Esophagus squamous epithelium (tissue), 5 donors: ENCODE measurements around the gene WDR74. TPM values are rescaled to one million over a fixed set of nuclear protein-coding genes. Genes with fewer than 3 reads are reported as not detected.
"Not testable (repeated sequence)": the region's sequence is repeated elsewhere in the genome, so short reads cannot be mapped to it uniquely, and the experiment has no call there.

Source experiments
- DNase-seq: peaks from one replicate; lab custom pipeline; 2025; lab: John Stamatoyannopoulos, UW
- H3K27ac ChIP-seq, 4 donors: fragments of 200-600 bp; sonication (generic); one replicate each; pipeline ENCODE4 v1.5.1; 2016 to 2019; ENCODE audit warnings: mild to moderate bottlenecking in 1 of 4
- H3K27me3 ChIP-seq, 4 donors: fragments of 200-600 bp; sonication (generic); 1 replicate in 3 of 4; 2 replicates in 1 of 4; pipeline versions ENCODE4 v1.5.1 to v1.6.0; 2017 to 2021; ENCODE audit warnings: antibody characterized with exemption in 1 of 4
- H3K36me3 ChIP-seq, 3 donors: fragments of 200-600 bp; sonication (generic); one replicate each; pipeline ENCODE4 v1.5.1; 2016 to 2019
- H3K4me1 ChIP-seq, 3 donors: fragments of 200-600 bp; sonication (generic); one replicate each; pipeline ENCODE4 v1.5.1; 2017 to 2019
- H3K4me3 ChIP-seq, 4 donors: fragments of 200-600 bp; sonication (generic); 1 replicate in 3 of 4; 2 replicates in 1 of 4; pipeline ENCODE4 v1.5.1; 2016 to 2019; ENCODE audit warnings: mild to moderate bottlenecking in 2 of 4, moderate library complexity in 1 of 4
- H3K9me3 ChIP-seq, 3 donors: fragments of 200-600 bp; sonication (generic); one replicate each; pipeline ENCODE4 v1.5.1; 2016 to 2019
- POLR2A ChIP-seq, 4 donors: fragments of 450-650 bp; IDR thresholded peaks; one replicate each; pipeline ENCODE4 v1.6.1; 2017; ENCODE audit warnings: antibody characterized with exemption in 4 of 4, mild to moderate bottlenecking in 4 of 4, moderate library complexity in 3 of 4
- WGBS, 2 donors: methylation state at CpG; one replicate each; pipeline ENCODE4 v1.1.5; 2018; 5-methylcytosine and 5-hydroxymethylcytosine counted together
- intact Hi-C: fragments of 100-400 bp; cut with DNase I; formaldehyde crosslinking; loops from one replicate; pipeline ENCODE4 v1.15.0; 2022
- total RNA-seq, 4 donors: library from RNA; depleted of rRNA; stranded (reverse); fragments of >200 nt; gene quantifications; one replicate each; pipeline ENCODE4 v1.1.0, GENCODE V29; 2016
- TF ChIP-seq, protein P1 (sequence below), 6 experiments: fragments of 450-650 bp in 4 of 6; fragments of 200-600 bp in 2 of 6; sonication (generic) in 2 of 6; IDR thresholded peaks; one replicate each; pipeline ENCODE4 v1.5.1; 2016 to 2019; ENCODE audit warnings: antibody characterized with exemption in 6 of 6, mild to moderate bottlenecking in 4 of 6, moderate library complexity in 4 of 6
- donor health status: DM: yes; HTN: yes; CAD: no.

The WDR74 gene
- total RNA-seq, 4 donors from 2014 or later = 31.7 to 74.0 (median 44.3) TPM

DNA sequence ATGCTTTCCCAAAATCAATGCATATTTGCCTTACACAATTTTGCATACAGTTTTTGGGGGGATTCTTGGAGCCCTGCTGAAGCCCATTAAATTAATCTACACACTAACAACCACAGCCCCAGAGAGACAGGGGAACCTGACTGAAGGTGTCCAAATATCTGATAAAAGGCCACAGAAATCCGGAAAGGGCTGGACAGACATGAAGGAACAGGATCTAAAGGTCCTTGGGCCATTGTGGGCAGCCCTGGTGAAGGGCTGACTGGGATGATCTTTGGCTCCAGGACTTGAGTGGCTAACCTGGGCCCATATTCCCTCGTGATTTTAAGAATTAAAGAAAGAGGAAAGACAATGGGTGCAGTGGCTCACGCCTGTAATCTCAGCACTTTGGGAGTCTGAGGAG is 6.8 kb upstream of the WDR74 start:
- TF ChIP-seq POLR2A (IDR thresholded peaks at IDR 0.05) = no peak
- Histone ChIP-seq H3K27me3 (no peaks in the 10 kb centered on the region), H3K27ac (no peak overlapping the region), H3K4me1 (peaks cover 8 to 22% (median 9%) of the 10 kb centered on the region in 3 donors), H3K4me3 (no peak overlapping the region), H3K9me3 (no peaks in the 10 kb centered on the region), H3K36me3 (peaks cover 0 to 2% (median 0%) of the 10 kb centered on the region in 3 donors)
- WGBS, 2 donors = 86 to 89% methylated on average over 3 of the region's 3 CpGs
- no peak for DNase-seq
- intact Hi-C loops = no loop called here

DNA sequence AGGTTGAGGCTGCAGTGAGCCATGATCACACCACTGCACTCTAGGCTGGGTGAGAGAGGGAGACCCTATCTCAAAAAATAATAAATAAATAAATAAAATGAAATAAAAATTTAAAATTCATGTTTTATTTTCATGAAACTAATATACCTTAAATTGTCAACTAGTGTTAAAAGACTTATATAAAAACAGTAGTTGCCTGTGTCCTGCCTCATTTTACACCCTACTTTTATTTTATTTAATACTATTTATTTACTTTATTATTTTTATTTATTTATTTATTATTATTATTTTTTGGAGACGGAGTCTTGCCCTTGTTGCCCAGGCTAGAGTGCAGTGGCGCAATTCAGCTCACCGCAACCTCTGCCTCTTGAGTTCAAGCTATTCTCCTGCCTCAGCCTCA is 4.8 kb upstream of the WDR74 start:
- Histone ChIP-seq H3K27me3 (no peaks in the 10 kb centered on the region), H3K4me3 (no peak overlapping the region), H3K9me3 (no peaks in the 10 kb centered on the region), H3K36me3 (no peaks in the 10 kb centered on the region), H3K4me1 (peaks cover 8 to 29% (median 9%) of the 10 kb centered on the region in 3 donors), H3K27ac (no peak overlapping the region)
- TF ChIP-seq POLR2A (IDR thresholded peaks at IDR 0.05) = no peak
- TF ChIP-seq, protein P1, sequence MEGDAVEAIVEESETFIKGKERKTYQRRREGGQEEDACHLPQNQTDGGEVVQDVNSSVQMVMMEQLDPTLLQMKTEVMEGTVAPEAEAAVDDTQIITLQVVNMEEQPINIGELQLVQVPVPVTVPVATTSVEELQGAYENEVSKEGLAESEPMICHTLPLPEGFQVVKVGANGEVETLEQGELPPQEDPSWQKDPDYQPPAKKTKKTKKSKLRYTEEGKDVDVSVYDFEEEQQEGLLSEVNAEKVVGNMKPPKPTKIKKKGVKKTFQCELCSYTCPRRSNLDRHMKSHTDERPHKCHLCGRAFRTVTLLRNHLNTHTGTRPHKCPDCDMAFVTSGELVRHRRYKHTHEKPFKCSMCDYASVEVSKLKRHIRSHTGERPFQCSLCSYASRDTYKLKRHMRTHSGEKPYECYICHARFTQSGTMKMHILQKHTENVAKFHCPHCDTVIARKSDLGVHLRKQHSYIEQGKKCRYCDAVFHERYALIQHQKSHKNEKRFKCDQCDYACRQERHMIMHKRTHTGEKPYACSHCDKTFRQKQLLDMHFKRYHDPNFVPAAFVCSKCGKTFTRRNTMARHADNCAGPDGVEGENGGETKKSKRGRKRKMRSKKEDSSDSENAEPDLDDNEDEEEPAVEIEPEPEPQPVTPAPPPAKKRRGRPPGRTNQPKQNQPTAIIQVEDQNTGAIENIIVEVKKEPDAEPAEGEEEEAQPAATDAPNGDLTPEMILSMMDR (IDR thresholded peaks at IDR 0.05) = no peak
- no peak for DNase-seq
- WGBS, 2 donors = 94 to 96% methylated on average over 3 of the region's 3 CpGs
- intact Hi-C loops = no loop called here

DNA sequence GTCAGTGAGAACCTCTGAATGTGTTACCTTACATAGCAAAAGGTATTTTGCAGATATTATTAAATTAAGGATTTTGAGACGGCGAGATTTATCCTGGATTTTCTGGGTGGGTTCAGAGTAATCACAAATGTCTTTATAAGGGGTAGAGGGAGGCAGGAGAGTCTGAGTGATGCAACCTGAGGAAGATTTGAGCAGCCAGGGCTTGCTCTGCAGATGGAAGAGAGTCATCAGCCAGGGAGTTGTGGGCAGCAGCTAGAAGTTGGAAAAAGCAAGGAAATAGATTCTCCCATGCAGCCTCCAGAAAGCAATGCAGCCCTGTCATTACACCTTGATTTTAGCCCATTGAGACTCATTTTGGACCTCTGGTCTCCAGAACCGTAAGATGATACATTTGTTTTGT is 4.1 kb upstream of the WDR74 start:
- intact Hi-C loops = no loop called here
- H3K36me3 ChIP-seq = no peaks in the 10 kb centered on the region
- no peak for DNase-seq
- no peaks in the 10 kb centered on the region for H3K9me3 ChIP-seq
- TF ChIP-seq, protein P1 (IDR thresholded peaks at IDR 0.05) = no peak
- no peak for TF ChIP-seq POLR2A (IDR thresholded peaks at IDR 0.05)
- peaks cover 12 to 36% (median 13%) of the 10 kb centered on the region in 3 donors for H3K4me1 ChIP-seq
- H3K27me3 ChIP-seq = no peaks in the 10 kb centered on the region
- no peak overlapping the region for H3K4me3 ChIP-seq
- no peak overlapping the region for H3K27ac ChIP-seq
- WGBS, 2 donors = 78 to 98% methylated on average over 3 of the region's 3 CpGs

DNA sequence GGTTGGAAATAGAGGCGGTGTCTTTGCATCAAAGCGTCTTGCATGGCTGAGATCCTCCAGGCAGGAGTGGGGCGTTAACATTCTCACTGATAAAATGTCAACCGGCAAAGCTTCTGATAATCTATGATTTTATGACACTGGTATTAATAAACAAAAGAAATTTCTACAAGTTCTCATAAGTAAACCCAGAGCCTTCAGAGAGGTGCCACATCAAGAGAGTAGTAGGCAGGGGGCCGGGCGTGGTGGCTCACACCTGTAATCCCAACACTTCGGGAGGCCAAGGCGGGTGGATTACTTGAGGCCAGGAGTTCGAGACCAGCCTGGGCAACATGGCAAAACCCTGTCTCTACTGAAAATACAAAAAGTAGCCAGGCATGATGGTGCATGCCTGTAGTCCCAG is 3.5 kb upstream of the WDR74 start:
- peak overlapping the region; percentile 41 to 93 (median 89) for H3K4me3 ChIP-seq
- H3K27me3 ChIP-seq, H3K36me3 ChIP-seq, DNase-seq, intact Hi-C loops, H3K9me3 ChIP-seq: not testable (repeated sequence)
- WGBS, 2 donors = 76 to 80% methylated on average over 8 to 9 of the region's 9 CpGs
- peak overlapping the region; percentile 95 to 99 (median 98) for H3K27ac ChIP-seq
- peaks cover 17 to 42% (median 19%) of the 10 kb centered on the region in 3 donors for H3K4me1 ChIP-seq

DNA sequence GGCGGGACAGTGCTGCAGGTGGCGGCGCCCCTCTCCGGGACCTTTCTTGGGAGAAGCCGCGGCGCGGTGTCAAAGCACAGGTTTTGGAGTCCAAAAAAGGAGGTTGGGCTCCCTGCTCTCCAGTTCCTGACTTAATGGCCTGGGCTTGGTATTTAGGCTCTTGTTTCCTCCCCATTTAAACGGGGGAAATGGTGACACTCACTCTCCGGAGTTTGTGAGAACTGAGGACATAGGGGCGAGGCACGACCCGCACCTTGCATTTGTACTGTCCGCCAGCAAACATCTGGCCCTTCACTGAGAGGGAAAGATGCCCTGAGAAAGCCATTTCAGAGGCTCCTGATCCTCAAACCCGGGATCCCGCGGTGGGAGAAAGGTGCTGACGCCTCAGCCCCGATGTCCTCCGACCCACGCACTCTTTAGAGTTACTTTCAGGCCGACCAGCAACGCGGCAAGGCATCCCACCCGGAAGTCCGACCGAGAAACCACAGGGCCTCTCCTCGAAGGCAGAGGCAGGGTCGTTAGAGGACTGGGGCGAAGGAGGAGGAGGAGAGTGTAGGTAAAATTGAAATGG is 2.9 kb upstream of the WDR74 start:
- Histone ChIP-seq H3K27ac (peak overlapping the region; percentile 95 to 99 (median 98)), H3K4me3 (peak overlapping the region; percentile 41 to 93 (median 89)), H3K36me3 (no peaks in the 10 kb centered on the region), H3K9me3 (no peaks in the 10 kb centered on the region), H3K4me1 (peaks cover 17 to 46% (median 23%) of the 10 kb centered on the region in 3 donors), H3K27me3 (no peaks in the 10 kb centered on the region)
- TF ChIP-seq, protein P1 (IDR thresholded peaks at IDR 0.05) = no peak
- no peak for TF ChIP-seq POLR2A (IDR thresholded peaks at IDR 0.05)
- DNase-seq = no peak
- intact Hi-C loops = no loop called here
- 3 to 7% methylated on average over 19 to 25 of the region's 30 CpGs for WGBS, 2 donors

DNA sequence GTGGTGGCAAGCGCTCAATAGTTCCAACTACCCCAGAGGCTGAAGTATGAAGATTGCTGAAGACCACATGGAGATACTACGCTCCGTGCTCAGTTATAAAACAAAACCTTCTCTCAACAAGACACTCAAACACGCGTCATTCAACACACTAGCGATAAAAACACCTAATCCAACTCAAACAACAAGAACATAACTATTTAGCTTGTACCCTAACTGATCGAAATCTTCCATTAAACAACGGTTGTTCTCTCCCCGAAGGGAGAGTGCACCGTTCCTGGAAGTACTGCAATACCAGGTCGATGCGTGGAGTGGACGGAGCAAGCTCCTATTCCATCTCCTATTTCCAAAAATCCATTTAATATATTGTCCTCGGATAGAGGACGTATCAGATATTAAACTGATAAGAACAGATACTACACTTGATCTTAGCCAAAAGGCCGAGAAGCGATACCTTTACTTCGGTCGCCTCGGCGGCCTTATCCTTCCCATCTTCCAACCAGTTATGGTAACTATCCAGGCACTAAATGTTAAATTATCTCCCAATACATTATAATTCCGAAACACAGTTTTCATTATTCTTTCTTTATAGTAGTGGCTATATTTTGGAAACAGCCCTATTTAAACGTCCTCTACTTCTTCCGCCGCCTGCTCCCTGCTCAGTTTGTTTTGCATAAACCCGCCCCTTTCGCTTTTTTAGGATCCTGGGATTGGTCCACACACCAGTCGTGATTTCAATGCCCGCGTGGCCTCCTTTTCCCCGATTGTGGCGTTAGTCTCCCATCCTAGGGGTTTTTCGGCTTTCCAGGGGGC is 2.2 kb upstream of the WDR74 start:
- peak; percentile 42 for DNase-seq
- H3K27me3 ChIP-seq = no peaks in the 10 kb centered on the region
- TF ChIP-seq, protein P1 (IDR thresholded peaks at IDR 0.05) = peak in 3 of 6 experiments; percentile 6 to 23 (median 15)
- peak; percentile 60 to 100 (median 96) for TF ChIP-seq POLR2A (IDR thresholded peaks at IDR 0.05)
- peak overlapping the region; percentile 95 to 99 (median 98) for H3K27ac ChIP-seq
- intact Hi-C loops = no loop called here
- H3K9me3 ChIP-seq = no peaks in the 10 kb centered on the region
- H3K4me3 ChIP-seq = peak overlapping the region; percentile 82 to 93 (median 89)
- H3K4me1 ChIP-seq = peaks cover 17 to 52% (median 23%) of the 10 kb centered on the region in 3 donors
- WGBS, 2 donors = 1% methylated on average over 32 to 33 of the region's 33 CpGs
- H3K36me3 ChIP-seq = peaks cover 0 to 2% (median 0%) of the 10 kb centered on the region in 3 donors

DNA sequence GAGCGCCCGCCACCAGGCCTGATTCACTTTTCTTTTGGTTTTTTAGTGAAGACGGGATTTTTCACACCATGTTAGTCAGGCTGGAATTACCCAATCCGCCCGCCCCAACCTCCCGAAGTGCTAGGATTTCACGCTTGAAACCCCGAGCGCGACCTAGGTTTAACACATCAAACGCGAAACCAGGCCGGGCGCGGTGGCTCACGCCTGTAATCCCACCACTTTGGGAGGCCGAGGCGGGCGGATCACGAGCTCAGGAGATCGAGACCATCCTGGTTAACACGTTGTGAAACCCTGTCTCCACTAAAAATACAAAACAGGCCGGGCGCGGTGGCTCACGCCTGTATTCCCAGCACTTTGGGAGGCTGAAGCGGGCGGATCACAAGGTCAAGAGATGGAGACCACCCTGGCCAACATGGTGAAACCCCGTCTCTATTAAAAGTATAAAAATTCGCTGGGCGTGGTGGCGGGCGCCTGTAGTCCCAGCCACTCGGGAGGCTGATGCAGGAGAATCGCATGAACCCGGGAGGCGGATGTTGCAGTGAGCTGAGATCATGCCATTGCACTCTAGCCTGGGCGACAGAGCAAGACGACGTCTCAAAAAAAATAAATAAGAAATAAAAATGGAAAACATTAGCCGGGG is 1.5 kb upstream of the WDR74 start:
- Histone ChIP-seq H3K4me3 (peak overlapping the region; percentile 82 to 93 (median 89)), H3K27ac (peak overlapping the region; percentile 95 to 99 (median 98)), H3K4me1 (peaks cover 17 to 52% (median 23%) of the 10 kb centered on the region in 3 donors)
- H3K9me3 ChIP-seq, intact Hi-C loops, H3K36me3 ChIP-seq, DNase-seq, H3K27me3 ChIP-seq: not testable (repeated sequence)
- WGBS, 2 donors = 0 to 1% methylated on average over 27 to 37 of the region's 41 CpGs
